ENCODE data around the gene PTPRM. TPM values are rescaled to one million over a fixed set of nuclear protein-coding genes. Genes with fewer than 3 reads are reported as not detected.

PTPRM gene
- total and polyA plus RNA-seq, 2 experiments from 2014 or later = 1.6 to 5.3 TPM

- no peak for DNase-seq (ENCODE audit: low spot score)
- Histone ChIP-seq H3F3A (replicated peaks; ENCODE audit: low read depth) (no peaks in the 10 kb centered on the region), H3K4me3 (no peak overlapping the region), H3K79me2 (replicated peaks; ENCODE audit: insufficient read depth) (no peaks in the 10 kb centered on the region), H3K4me2 (no peak overlapping the region), H2AFZ (no peak overlapping the region), H3K9me2 (ENCODE audit: insufficient read depth) (no peaks in the 10 kb centered on the region), H3K4me1 (ENCODE audit: insufficient read depth) (no peaks in the 10 kb centered on the region), H3K27ac (ENCODE audit: low read depth) (no peak overlapping the region), H4K20me1 (replicated peaks; ENCODE audit: insufficient read depth) (no peaks in the 10 kb centered on the region), H3K36me3 (ENCODE audit: insufficient read depth) (no peaks in the 10 kb centered on the region), H3K27me3 (ENCODE audit: insufficient read depth) (no peaks in the 10 kb centered on the region)
- no peak for TF ChIP-seq ZNF462 (CRISPR knock-in tag; IDR thresholded peaks at IDR 0.05)
- no peak for TF ChIP-seq JUNB (IDR thresholded peaks at IDR 0.05; ENCODE audit: unreplicated experiment)
- TF ChIP-seq ZNF114 (CRISPR knock-in tag; IDR thresholded peaks at IDR 0.05) = no peak
- no peak for TF ChIP-seq EZH2phosphoT487 (IDR thresholded peaks at IDR 0.05; ENCODE audit: unreplicated experiment)
- no peak for TF ChIP-seq EZH2 (IDR thresholded peaks at IDR 0.05; ENCODE audit: low read depth, unreplicated experiment)
- no peak for TF ChIP-seq ZNF331 (CRISPR knock-in tag; IDR thresholded peaks at IDR 0.05; ENCODE audit: low read depth)
- no peak for TF ChIP-seq CREB1 (CRISPR knock-in tag; IDR thresholded peaks at IDR 0.05; ENCODE audit: low read depth)
- TF ChIP-seq ETS1 (IDR thresholded peaks at IDR 0.05) = no peak
- no peak for TF ChIP-seq STAT1 (IDR thresholded peaks at IDR 0.05; ENCODE audit: unreplicated experiment)
- TF ChIP-seq REST (IDR thresholded peaks at IDR 0.05; ENCODE audit: unreplicated experiment) = no peak
- Mint-ChIP-seq H3K4me1 (peaks cover 18% of the 10 kb centered on the region; the same call in 2 of the 3 replicates), H3K27me3 (ENCODE audit: insufficient read depth, low read depth, poor library complexity) (peaks cover 2% of the 10 kb centered on the region), H3K9me3 (no peaks in the 10 kb centered on the region), H3K36me3 (ENCODE audit: low read depth) (no peaks in the 10 kb centered on the region), H3K27ac (no peak overlapping the region; the same call in 1 of the 2 replicates), H3K4me3 (no peak overlapping the region)
- ATAC-seq = no peak
Measured at GRCh38 chr18:7896805-7897518, 329.8 kb downstream of the PTPRM start.
